HEK293T (cell line): Measurements from ENCODE around the gene FAM20A.

Experiments used
- BHLHE40 ChIP-seq: fragments of 450-650 bp; IDR thresholded peaks from 2 replicates; pipeline ENCODE4 v1.6.1; 2016; ENCODE audit warnings: mild to moderate bottlenecking, moderate library complexity, borderline replicate concordance
- FOXM1 ChIP-seq: fragments of 450-650 bp; IDR thresholded peaks from 2 replicates; pipeline ENCODE4 v1.6.1; 2017; ENCODE audit warnings: mild to moderate bottlenecking, borderline replicate concordance
- SP1 ChIP-seq: fragments of 450-650 bp; IDR thresholded peaks from 2 replicates; pipeline ENCODE4 v1.6.1; 2017

- TF ChIP-seq BHLHE40 (no peak), FOXM1 (no peak), SP1 (no peak)
These were observed 21.3 kb upstream of the FAM20A start for GRCh38 chr17:68622423-68622822.
